ENCODE measurements around the gene ZNF234. TPM values are rescaled to one million over a fixed set of nuclear protein-coding genes. Genes with fewer than 3 reads are reported as not detected.

ZNF234 gene
- total RNA-seq, 2 experiments from 2014 or later = 7.2 to 7.4 TPM

DNA sequence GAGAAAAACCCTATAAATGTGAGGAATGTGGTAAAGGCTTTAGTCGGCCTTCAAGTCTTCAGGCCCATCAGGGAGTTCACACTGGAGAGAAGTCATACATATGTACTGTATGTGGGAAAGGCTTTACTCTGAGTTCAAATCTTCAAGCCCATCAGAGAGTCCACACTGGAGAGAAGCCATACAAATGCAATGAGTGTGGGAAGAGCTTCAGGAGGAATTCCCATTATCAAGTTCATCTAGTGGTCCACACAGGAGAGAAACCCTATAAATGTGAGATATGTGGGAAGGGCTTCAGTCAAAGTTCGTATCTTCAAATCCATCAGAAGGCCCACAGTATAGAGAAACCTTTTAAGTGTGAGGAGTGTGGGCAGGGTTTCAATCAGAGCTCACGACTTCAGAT, 35.2 kb downstream of the ZNF234 start:
- ChIA-PET CTCF (no interaction called here), POLR2A (interaction anchor here (0.8 kb wide), 1 partner anchor 166 kb away, joined by 3 read pairs; no protein-coding TSS in a partner anchor)
- Mint-ChIP-seq H3K36me3 (ENCODE audit: low read depth) (peaks cover 71% of the 10 kb centered on the region), H3K9me3 (peaks cover 70% of the 10 kb centered on the region), H3K4me1 (ENCODE audit: low read depth) (no peaks in the 10 kb centered on the region), H3K27ac (no peak overlapping the region), H3K27me3 (no peaks in the 10 kb centered on the region), H3K4me3 (no peak overlapping the region)
- TF ChIP-seq, protein P1, sequence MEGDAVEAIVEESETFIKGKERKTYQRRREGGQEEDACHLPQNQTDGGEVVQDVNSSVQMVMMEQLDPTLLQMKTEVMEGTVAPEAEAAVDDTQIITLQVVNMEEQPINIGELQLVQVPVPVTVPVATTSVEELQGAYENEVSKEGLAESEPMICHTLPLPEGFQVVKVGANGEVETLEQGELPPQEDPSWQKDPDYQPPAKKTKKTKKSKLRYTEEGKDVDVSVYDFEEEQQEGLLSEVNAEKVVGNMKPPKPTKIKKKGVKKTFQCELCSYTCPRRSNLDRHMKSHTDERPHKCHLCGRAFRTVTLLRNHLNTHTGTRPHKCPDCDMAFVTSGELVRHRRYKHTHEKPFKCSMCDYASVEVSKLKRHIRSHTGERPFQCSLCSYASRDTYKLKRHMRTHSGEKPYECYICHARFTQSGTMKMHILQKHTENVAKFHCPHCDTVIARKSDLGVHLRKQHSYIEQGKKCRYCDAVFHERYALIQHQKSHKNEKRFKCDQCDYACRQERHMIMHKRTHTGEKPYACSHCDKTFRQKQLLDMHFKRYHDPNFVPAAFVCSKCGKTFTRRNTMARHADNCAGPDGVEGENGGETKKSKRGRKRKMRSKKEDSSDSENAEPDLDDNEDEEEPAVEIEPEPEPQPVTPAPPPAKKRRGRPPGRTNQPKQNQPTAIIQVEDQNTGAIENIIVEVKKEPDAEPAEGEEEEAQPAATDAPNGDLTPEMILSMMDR (IDR thresholded peaks at IDR 0.05) = no peak
- ATAC-seq = no peak
- DNase-seq = no peak
- intact Hi-C loops (cut with micrococcal nuclease) = no loop called here

DNA sequence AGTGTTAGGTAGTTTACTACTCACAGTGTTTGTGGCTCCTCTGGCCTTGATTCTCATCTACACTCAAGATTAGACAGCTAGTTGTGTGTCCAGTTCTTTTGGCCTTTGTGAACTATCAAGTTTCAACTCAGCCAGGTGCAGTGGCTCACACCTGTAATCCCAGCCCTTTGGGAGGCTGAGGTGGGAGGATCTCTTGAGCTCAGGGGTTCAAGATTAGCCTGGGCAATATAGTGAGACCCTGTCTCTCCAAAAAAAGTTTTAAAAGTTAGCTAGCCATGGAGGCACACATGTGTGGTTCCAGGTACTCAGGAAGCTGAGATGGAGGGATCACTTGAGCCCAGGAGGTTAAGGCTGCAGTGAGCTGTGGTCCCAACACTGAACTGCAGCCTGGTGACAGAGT, 39.6 kb downstream of the ZNF234 start:
- Mint-ChIP-seq H3K36me3 (ENCODE audit: low read depth) (peaks cover 29% of the 10 kb centered on the region), H3K27me3 (no peaks in the 10 kb centered on the region), H3K4me3 (no peak overlapping the region), H3K27ac (no peak overlapping the region), H3K4me1 (ENCODE audit: low read depth) (no peaks in the 10 kb centered on the region), H3K9me3 (peaks cover 60% of the 10 kb centered on the region)
- ChIA-PET POLR2A (no interaction called here), CTCF (no interaction called here)
- TF ChIP-seq, protein P1 (IDR thresholded peaks at IDR 0.05) = no peak
- no peak for DNase-seq
- ATAC-seq = no peak
- intact Hi-C loops (cut with micrococcal nuclease) = no loop called here

DNA sequence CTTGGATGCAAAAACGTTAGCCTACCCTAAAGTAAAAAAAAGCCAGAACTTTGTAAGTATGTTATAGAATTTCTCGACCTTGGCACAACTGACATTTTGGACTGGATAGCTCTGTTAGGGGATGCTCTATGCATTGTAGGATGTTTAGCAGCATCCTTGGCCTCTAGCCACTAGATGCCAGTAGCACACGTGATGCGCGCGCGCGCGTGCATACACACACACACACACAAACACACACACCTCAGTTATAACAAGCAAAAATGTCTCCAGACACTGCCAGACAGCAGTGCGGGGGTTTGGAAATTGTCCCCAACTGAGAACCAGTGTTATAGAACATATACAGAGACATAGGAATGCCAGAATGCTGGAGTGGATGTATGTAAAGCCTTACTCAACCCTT, 40.8 kb downstream of the ZNF234 start:
- POLR2A ChIA-PET = no interaction called here
- no peak for DNase-seq
- Mint-ChIP-seq H3K4me3 (no peak overlapping the region), H3K27ac (no peak overlapping the region), H3K36me3 (ENCODE audit: low read depth) (peaks cover 18% of the 10 kb centered on the region), H3K27me3 (no peaks in the 10 kb centered on the region), H3K4me1 (ENCODE audit: low read depth) (no peaks in the 10 kb centered on the region), H3K9me3 (peaks cover 53% of the 10 kb centered on the region)
- CTCF ChIA-PET = no interaction called here
- intact Hi-C loops (cut with micrococcal nuclease) = no loop called here
- no peak for ATAC-seq
- TF ChIP-seq, protein P1 (IDR thresholded peaks at IDR 0.05) = no peak

DNA sequence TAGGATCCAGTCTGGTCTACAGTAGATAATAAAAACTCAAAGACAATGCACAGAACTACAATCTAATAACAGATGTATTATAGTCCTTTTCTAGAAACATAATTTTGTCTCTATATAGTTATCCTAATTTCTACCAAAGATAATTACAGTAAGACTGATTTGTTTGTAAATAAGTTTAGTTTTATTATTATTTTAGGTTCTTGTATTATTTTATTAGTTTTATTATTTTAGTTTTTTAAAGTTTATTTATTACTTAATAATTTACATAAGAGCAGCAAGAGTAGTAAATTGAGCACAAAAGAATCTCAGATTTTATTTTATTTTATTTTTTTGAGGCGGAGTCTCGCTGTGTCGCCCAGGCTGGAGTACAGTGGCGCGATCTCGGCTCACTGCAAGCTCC, 48.7 kb downstream of the ZNF234 start:
- no peak for ATAC-seq
- POLR2A ChIA-PET = no interaction called here
- H3K27me3 Mint-ChIP-seq = no peaks in the 10 kb centered on the region
- H3K27ac Mint-ChIP-seq = no peak overlapping the region
- H3K9me3 Mint-ChIP-seq = peaks cover 34% of the 10 kb centered on the region
- no peak overlapping the region for H3K4me3 Mint-ChIP-seq
- DNase-seq = no peak
- TF ChIP-seq, protein P1 (IDR thresholded peaks at IDR 0.05) = no peak
- H3K4me1 Mint-ChIP-seq (ENCODE audit: low read depth) = no peaks in the 10 kb centered on the region
- intact Hi-C loops (cut with micrococcal nuclease) = no loop called here
- CTCF ChIA-PET = no interaction called here
- H3K36me3 Mint-ChIP-seq (ENCODE audit: low read depth) = peaks cover 10% of the 10 kb centered on the region

DNA sequence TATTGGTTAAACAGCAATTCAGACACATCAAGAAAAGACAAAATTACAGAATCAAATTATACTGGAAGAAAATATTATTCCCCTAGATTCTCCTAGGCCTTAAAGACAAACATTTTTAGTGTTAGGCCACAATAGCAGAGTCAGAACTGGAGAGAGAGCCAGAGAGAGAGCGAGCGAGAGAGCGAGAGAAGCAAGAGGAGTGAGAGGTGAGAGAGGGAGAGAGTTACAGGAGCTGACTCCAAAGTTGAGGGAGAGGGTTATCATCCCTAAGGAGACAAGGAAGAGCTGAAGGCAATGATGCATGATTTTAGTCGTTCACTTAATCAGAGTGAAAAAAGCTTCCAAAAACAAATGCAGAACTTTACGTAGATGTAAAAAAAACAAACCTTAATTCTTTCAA, 50.8 kb downstream of the ZNF234 start:
- TF ChIP-seq, protein P1 (IDR thresholded peaks at IDR 0.05) = no peak
- ATAC-seq (no peak), DNase-seq (no peak)
- Mint-ChIP-seq H3K9me3 (peaks cover 45% of the 10 kb centered on the region), H3K27me3 (no peaks in the 10 kb centered on the region), H3K36me3 (ENCODE audit: low read depth) (peaks cover 9% of the 10 kb centered on the region), H3K4me1 (ENCODE audit: low read depth) (no peaks in the 10 kb centered on the region), H3K4me3 (no peak overlapping the region), H3K27ac (no peak overlapping the region)
- intact Hi-C loops (cut with micrococcal nuclease) = no loop called here
- POLR2A ChIA-PET = no interaction called here
- CTCF ChIA-PET = no interaction called here
